Measurements from ENCODE around the gene TEKT1. TPM values are rescaled to one million over a fixed set of nuclear protein-coding genes. Genes with fewer than 3 reads are reported as not detected.
A peak's percentile ranks its signal among the peaks of the same experiment; 100 is the strongest.
"Not testable (repeated sequence)": the region's sequence is repeated elsewhere in the genome, so short reads cannot be mapped to it uniquely, and the experiment has no call there.

Gene TEKT1
- not detected for polyA plus RNA-seq (2012; ENCODE audit: low read depth, missing spikeins)

DNA sequence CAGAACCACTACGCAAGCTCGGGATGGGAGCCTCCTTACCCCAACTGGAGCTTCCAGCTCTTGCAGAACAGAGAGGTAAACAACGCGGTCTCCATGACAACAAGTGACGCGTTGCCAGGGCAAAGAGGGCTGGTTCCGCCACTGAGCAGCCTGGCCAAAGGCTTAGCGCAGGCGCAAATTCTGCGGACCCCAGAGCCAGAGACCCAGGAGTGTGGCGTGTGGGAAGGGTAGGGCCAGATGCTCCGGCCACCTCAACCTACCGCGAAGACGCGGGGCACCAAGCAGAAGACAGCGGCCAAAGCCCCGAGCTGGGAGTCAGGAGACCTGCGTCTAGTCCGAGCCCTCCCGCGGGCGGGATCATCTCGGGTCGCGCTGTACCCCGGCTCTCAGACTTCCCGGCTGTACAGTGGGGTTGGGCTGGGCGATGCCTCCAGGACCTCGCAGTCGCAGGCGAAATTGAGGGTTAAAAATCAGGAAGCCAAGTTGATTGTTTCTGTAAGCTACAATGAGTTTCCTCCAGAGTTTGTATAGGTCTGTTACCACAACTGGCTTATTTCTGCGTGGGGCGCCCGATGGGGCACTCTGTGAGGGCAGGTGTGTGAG is at the start of gene TEKT1:
Gene TEKT1 (minus strand): TSS at position 69 of the 603 bp plus-strand sequence. CDS start 1,353 bp downstream, outside the sequence.
- TF ChIP-seq POLR2A (IDR thresholded peaks at IDR 0.05; ENCODE audit: low read depth, low read length) (no peak), PAX5 (IDR thresholded peaks at IDR 0.05; ENCODE audit: insufficient read depth, low read length, severe bottlenecking) (peak; percentile 10), TAF1 (IDR thresholded peaks at IDR 0.05; ENCODE audit: low read depth, low read length) (no peak), POLR2AphosphoS5 (IDR thresholded peaks at IDR 0.05; ENCODE audit: low read depth, low read length) (no peak), SPI1 (IDR thresholded peaks at IDR 0.05; ENCODE audit: low read depth, low read length) (no peak), POU2F2 (IDR thresholded peaks at IDR 0.05; ENCODE audit: low read depth, low read length) (no peak)
- peak; percentile 94 for FAIRE-seq
- peak; percentile 68 for DNase-seq (ENCODE audit: insufficient read length, low spot score)

DNA sequence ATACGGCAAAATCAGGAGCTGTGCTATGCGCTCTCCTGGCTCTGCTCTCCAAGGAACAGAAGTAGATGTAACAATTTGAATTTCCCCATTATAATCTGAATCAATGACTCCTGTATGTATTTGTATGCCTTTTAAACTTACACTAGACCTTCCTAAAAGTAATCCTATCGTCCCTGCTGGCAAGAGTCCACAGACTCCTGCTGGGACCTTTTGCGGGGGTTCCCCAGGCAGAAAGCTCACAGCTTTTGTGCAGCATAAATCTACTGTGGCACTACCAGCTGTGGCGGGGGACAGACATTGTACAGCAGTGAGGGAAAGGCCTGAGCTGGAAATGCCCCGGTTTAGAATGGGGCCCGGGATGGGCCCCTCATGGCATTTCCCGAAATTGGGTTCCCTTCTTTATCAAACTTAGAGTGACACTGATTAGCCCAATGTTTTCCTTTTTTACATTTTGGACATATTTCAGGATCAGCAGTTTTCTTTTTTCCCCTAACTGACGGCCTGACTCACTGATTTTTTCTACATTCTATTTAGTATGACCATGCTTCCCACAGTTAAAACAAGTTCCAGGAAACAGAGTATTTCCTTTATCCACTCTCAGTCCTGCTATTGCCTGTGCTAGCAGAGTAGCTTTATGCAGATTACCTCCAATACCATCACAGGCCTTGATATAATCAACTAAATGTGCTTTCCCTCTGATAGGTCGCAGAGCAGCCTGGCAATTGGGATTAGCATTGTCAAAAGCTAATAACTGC is 47.9 kb upstream of the TEKT1 start:
- not testable (repeated sequence) for DNase-seq (ENCODE audit: insufficient read length, low spot score); FAIRE-seq

DNA sequence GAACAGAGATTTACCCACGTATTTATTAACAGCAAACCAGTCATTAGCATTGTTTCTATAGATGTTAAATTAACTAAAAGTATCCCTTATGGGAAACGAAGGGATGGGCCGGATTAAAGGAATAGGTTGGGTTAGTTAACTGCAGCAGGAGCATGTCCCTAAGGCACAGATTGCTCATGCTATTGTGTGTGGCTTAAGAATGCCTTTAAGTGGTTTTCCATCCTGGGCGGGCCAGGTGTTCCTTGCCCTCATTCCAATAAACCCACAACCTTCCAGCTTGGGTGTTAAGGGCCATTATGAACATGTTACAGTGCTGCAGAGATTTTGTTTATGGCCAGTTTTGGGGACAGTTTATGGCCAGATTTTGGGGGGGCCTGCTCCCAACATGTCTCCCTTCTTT is 43.7 kb upstream of the TEKT1 start:
- DNase-seq (ENCODE audit: insufficient read length, low spot score); FAIRE-seq: not testable (repeated sequence)

DNA sequence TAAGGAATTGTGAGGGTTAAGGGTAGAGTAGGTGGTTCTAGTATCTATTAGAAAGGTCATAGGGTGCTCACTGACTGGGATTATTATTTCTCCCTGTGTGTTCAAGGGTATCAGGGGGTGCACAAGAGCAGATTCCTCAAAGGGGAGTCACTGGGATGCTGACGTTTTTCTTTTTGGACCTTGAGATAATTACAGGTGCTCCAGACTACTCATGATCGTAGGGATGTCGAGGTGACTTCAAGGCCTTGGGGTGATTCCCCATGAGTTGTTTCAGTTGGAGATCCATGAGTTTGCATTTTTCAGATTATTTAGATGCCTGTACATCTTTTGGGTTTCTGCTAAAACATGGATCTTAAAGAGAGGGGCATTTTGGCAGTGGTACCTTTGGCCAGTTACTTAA is 41.4 kb upstream of the TEKT1 start:
- no peak for FAIRE-seq
- TF ChIP-seq POLR2AphosphoS5 (IDR thresholded peaks at IDR 0.05; ENCODE audit: low read depth, low read length) = no peak
- no peak for TF ChIP-seq POLR2A (IDR thresholded peaks at IDR 0.05; ENCODE audit: low read depth, low read length)
- no peak for TF ChIP-seq TAF1 (IDR thresholded peaks at IDR 0.05; ENCODE audit: low read depth, low read length)
- no peak for TF ChIP-seq POU2F2 (IDR thresholded peaks at IDR 0.05; ENCODE audit: low read depth, low read length)
- TF ChIP-seq PAX5 (IDR thresholded peaks at IDR 0.05; ENCODE audit: insufficient read depth, low read length, severe bottlenecking) = no peak
- TF ChIP-seq SPI1 (IDR thresholded peaks at IDR 0.05; ENCODE audit: low read depth, low read length) = no peak
- DNase-seq (ENCODE audit: insufficient read length, low spot score) = no peak

DNA sequence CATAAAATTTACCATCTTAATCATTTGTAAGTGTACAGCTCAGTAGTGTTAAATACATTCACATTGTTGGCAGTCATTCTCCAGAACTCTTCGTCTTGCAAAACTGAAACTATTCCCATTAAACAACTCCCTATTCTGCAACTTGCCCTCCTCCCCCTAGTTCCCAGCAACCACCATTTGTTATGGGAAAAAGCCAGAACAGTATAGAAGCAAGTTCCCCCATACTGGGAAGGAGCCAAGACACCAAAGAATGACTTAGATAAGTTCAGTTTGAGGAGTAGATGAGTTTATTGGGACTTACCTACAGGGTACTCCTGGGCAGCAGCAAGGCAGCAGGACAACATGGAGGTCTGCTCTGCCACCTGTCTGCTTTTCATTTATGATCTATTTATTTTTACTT is 39.3 kb upstream of the TEKT1 start:
- TF ChIP-seq PAX5 (IDR thresholded peaks at IDR 0.05; ENCODE audit: insufficient read depth, low read length, severe bottlenecking) (no peak), POLR2A (IDR thresholded peaks at IDR 0.05; ENCODE audit: low read depth, low read length) (no peak), POLR2AphosphoS5 (IDR thresholded peaks at IDR 0.05; ENCODE audit: low read depth, low read length) (no peak), SPI1 (IDR thresholded peaks at IDR 0.05; ENCODE audit: low read depth, low read length) (no peak), TAF1 (IDR thresholded peaks at IDR 0.05; ENCODE audit: low read depth, low read length) (no peak), POU2F2 (IDR thresholded peaks at IDR 0.05; ENCODE audit: low read depth, low read length) (no peak)
- DNase-seq (ENCODE audit: insufficient read length, low spot score) (no peak), FAIRE-seq (no peak)

DNA sequence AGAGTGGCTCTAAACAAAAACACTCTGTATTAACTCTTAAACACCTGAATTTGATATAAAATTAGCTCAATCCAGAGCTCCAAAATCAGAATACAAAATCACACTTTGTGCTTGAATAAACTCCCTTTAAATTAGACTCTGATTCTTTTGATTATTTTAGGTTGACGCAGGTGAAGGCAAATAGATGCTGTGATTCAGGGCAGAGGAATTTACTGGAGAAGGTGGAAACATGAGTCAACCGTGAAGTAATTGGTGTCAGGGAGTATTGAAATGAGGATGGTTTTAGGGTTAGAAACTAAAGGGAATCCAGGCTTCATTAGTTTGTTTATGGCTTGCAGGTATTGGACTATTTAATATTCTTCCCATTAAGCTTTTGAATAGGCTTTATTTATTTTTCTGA is 37.1 kb upstream of the TEKT1 start:
- DNase-seq (ENCODE audit: insufficient read length, low spot score) (no peak), FAIRE-seq (no peak)
- TF ChIP-seq POLR2AphosphoS5 (IDR thresholded peaks at IDR 0.05; ENCODE audit: low read depth, low read length) = no peak
- TF ChIP-seq PAX5 (IDR thresholded peaks at IDR 0.05; ENCODE audit: insufficient read depth, low read length, severe bottlenecking) = no peak
- no peak for TF ChIP-seq TAF1 (IDR thresholded peaks at IDR 0.05; ENCODE audit: low read depth, low read length)
- TF ChIP-seq SPI1 (IDR thresholded peaks at IDR 0.05; ENCODE audit: low read depth, low read length) = no peak
- no peak for TF ChIP-seq POLR2A (IDR thresholded peaks at IDR 0.05; ENCODE audit: low read depth, low read length)

DNA sequence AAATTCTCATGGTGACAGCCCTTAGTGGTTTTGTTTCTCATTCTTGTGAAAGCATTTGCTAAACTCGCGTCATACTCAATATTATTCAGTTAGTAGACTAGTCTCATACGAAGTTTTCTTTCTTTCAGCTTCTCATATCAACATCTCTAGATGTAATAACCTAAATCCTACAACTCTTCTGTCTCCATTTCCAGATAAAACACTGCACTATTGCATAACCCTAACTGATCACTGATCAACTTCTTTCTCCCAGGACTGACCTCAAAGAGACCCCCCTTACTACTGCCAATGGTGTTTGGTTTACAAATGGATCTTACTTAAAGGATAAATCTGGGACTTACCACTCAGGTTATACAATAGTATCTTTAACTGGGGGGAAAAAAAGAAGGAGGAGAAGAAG is 36.3 kb upstream of the TEKT1 start:
- no peak for DNase-seq (ENCODE audit: insufficient read length, low spot score)
- TF ChIP-seq POLR2AphosphoS5 (IDR thresholded peaks at IDR 0.05; ENCODE audit: low read depth, low read length) = no peak
- TF ChIP-seq SPI1 (IDR thresholded peaks at IDR 0.05; ENCODE audit: low read depth, low read length) = no peak
- no peak for TF ChIP-seq TAF1 (IDR thresholded peaks at IDR 0.05; ENCODE audit: low read depth, low read length)
- TF ChIP-seq PAX5 (IDR thresholded peaks at IDR 0.05; ENCODE audit: insufficient read depth, low read length, severe bottlenecking) = no peak
- TF ChIP-seq POU2F2 (IDR thresholded peaks at IDR 0.05; ENCODE audit: low read depth, low read length) = no peak
- TF ChIP-seq POLR2A (IDR thresholded peaks at IDR 0.05; ENCODE audit: low read depth, low read length) = no peak
- FAIRE-seq = no peak

DNA sequence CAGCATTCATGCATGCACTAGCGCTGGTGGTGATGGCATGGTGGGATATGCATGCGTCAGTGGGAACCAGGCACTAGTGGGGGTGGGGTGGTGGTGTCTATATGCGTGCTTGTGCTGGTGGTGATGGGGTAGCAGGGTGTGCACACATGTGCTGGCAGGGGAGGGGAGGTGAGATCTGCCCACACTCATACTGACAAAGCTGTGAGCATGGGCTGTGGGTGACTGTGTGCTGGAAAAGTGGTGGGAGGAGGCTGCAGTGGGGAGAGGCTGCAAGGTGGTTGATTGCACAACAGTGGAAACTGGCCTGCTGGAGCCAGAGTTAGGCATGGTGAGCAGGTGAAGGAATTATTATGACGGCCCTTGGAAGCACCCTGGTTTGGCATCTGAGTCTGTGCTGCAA is 31.3 kb upstream of the TEKT1 start:
- FAIRE-seq = peak; percentile 85
- TF ChIP-seq TAF1 (IDR thresholded peaks at IDR 0.05; ENCODE audit: low read depth, low read length) (no peak), POU2F2 (IDR thresholded peaks at IDR 0.05; ENCODE audit: low read depth, low read length) (no peak), PAX5 (IDR thresholded peaks at IDR 0.05; ENCODE audit: insufficient read depth, low read length, severe bottlenecking) (no peak), SPI1 (IDR thresholded peaks at IDR 0.05; ENCODE audit: low read depth, low read length) (no peak), POLR2A (IDR thresholded peaks at IDR 0.05; ENCODE audit: low read depth, low read length) (no peak)

DNA sequence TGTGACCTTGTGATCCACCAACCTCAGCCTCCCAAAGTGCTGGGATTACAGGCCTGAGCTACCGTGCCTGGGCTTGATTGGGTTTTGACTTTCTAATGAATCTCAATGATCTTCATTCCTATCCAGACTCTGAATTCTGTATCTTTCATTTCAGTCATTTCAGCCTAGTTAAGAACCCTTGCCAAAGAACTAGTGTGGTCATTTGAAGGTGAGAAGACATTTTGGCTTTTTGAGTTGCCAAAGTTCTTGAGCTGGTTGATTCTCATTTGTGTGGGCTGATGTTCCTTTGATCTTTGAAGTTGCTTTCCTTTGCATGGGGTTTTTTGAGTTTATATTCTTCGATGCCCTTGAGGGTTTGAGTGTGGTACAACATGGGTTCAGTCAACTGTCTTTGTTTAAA is 30.6 kb upstream of the TEKT1 start:
- FAIRE-seq = peak; percentile 69
- DNase-seq (ENCODE audit: insufficient read length, low spot score) = no peak
- no peak for TF ChIP-seq POU2F2 (IDR thresholded peaks at IDR 0.05; ENCODE audit: low read depth, low read length)
- TF ChIP-seq SPI1 (IDR thresholded peaks at IDR 0.05; ENCODE audit: low read depth, low read length) = no peak
- no peak for TF ChIP-seq POLR2AphosphoS5 (IDR thresholded peaks at IDR 0.05; ENCODE audit: low read depth, low read length)
- no peak for TF ChIP-seq POLR2A (IDR thresholded peaks at IDR 0.05; ENCODE audit: low read depth, low read length)
- no peak for TF ChIP-seq TAF1 (IDR thresholded peaks at IDR 0.05; ENCODE audit: low read depth, low read length)
- no peak for TF ChIP-seq PAX5 (IDR thresholded peaks at IDR 0.05; ENCODE audit: insufficient read depth, low read length, severe bottlenecking)

More for the DNA sequence above, 31.3 kb upstream of the TEKT1 start:
- no peak for DNase-seq (ENCODE audit: insufficient read length, low spot score)

DNA sequence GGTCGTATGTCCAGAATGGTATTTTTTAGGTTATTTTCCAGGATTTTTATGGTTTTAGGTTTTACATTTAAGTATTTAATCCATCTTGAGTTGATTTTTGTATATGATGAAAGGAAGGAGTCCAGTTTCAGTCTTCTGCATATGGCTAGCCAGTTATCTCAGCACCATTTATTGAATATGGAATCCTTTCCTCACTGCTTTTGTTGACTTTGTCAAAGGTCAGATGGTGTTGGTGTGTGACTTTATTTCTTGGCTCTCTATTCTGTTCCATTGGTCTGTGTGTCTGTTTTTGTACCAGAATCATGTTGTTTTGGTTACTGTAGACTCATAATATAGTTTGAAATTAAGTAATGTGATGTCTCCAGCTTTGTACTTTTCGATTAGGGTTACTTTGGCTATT is 26.4 kb upstream of the TEKT1 start:
- no peak for DNase-seq (ENCODE audit: insufficient read length, low spot score)
- FAIRE-seq = no peak
- no peak for TF ChIP-seq POLR2AphosphoS5 (IDR thresholded peaks at IDR 0.05; ENCODE audit: low read depth, low read length)

All from GM12891 (cell line).